Panc1 (cell line): Measurements from ENCODE around the gene MORC2. TPM values are rescaled to one million over a fixed set of nuclear protein-coding genes. Genes with fewer than 3 reads are reported as not detected.

Experiments used
- ATAC-seq: fragments of 200-7000 bp; cut with Tn5 transposase; 2 replicates; pipeline ENCODE4 v1.9.1; 2020; ENCODE audit warnings: mild to moderate bottlenecking, moderate library complexity
- BruUV-seq: library from RNA; stranded (reverse); fragments of 400-500 nt; replicated peaks from 2 replicates; lab custom pipeline; 2021; lab: Mats Ljungman, UMichigan
- CTCF ChIA-PET: fragments of 300-600 bp; sonication (Branson Sonifier 250); formaldehyde crosslinking; loops from one replicate; lab custom pipeline; 2022; ENCODE audit warnings: antibody characterized with exemption; lab: Charles Lee
- POLR2A ChIA-PET: fragments of 300-600 bp; sonication (Branson Sonifier 250); formaldehyde crosslinking; loops from one replicate; lab custom pipeline; 2022; ENCODE audit warnings: antibody characterized with exemption; lab: Charles Lee
- DNase-seq: peaks from one replicate; pipeline ENCODE4 v3.0.0-alpha.2; 2010; ENCODE audit warnings: low read depth, low spot score
- H3K27ac ChIP-seq: 2 replicates; pipeline ENCODE4 v1.5.1; 2011; ENCODE audit warnings: mild to moderate bottlenecking, low read length, inconsistent platforms
- H3K27me3 ChIP-seq: fragments of 200-500 bp; sonication (Bioruptor generic); 2 replicates; pipeline ENCODE4 v1.6.0; 2014; ENCODE audit warnings: low read length, inconsistent platforms; ENCODE audit not compliant: control insufficient read depth, insufficient read depth
- H3K36me3 ChIP-seq: fragments of 200-500 bp; sonication (Bioruptor generic); 2 replicates; pipeline ENCODE4 v1.5.1; 2014; ENCODE audit warnings: inconsistent platforms, mild to moderate bottlenecking, low read length, moderate library complexity; ENCODE audit not compliant: control insufficient read depth, insufficient read depth
- H3K4me1 ChIP-seq: 2 replicates; pipeline ENCODE4 v1.5.1; 2011; ENCODE audit warnings: inconsistent platforms, mild to moderate bottlenecking, low read length, moderate library complexity; ENCODE audit not compliant: control insufficient read depth, insufficient read depth
- H3K4me3 ChIP-seq, 2 experiments: 2 replicates each; pipeline ENCODE4 v1.5.1; 2011 to 2012; ENCODE audit warnings: low read depth in 2 of 2, low read length in 2 of 2, mild to moderate bottlenecking in 2 of 2, inconsistent platforms in 1 of 2, moderate library complexity in 1 of 2
- H3K9me3 ChIP-seq: fragments of 200-500 bp; sonication (Bioruptor generic); 2 replicates; pipeline ENCODE4 v1.5.1; 2014; ENCODE audit warnings: low read depth, mild to moderate bottlenecking, inconsistent platforms, low read length, moderate library complexity; ENCODE audit not compliant: control insufficient read depth, insufficient read depth
- CTCF ChIP-seq: fragments of 450-650 bp; IDR thresholded peaks from 2 replicates; pipeline ENCODE4 v1.5.1; 2017; ENCODE audit warnings: mild to moderate bottlenecking
- POLR2AphosphoS5 ChIP-seq: IDR thresholded peaks from 2 replicates; pipeline ENCODE4 v1.6.1; 2012; ENCODE audit warnings: mild to moderate bottlenecking, low read depth, low read length, moderate library complexity
- SIN3A ChIP-seq: IDR thresholded peaks from 2 replicates; pipeline ENCODE4 v1.6.1; 2012; ENCODE audit warnings: low read depth, mild to moderate bottlenecking, low read length, moderate library complexity, borderline replicate concordance; ENCODE audit not compliant: insufficient read depth
- TCF7L2 ChIP-seq: IDR thresholded peaks from 2 replicates; pipeline ENCODE4 v1.6.1; 2011; ENCODE audit warnings: mild to moderate bottlenecking, low read depth, low read length, inconsistent platforms
- in situ Hi-C: cut with HindIII; loops from 2 replicates; pipeline ENCODE4 v1.10.0; 2016; ENCODE audit warnings: low sequenced_read_pairs, low pct_unique_long_range_greater_than_20kb
- intact Hi-C: fragments of 100-400 bp; cut with micrococcal nuclease; formaldehyde crosslinking; loops from one replicate; pipeline ENCODE4 v1.10.0; 2022; ENCODE audit not compliant: unreplicated experiment
- total RNA-seq: library from RNA; stranded (reverse); gene quantifications from one replicate; pipeline ENCODE4 v1.2.1, GENCODE V29; 2021; ENCODE audit not compliant: unreplicated experiment
- TF ChIP-seq, protein P1 (sequence below), 2 experiments: IDR thresholded peaks; 2 replicates each; pipeline ENCODE4 v1.6.1; 2011 to 2012; ENCODE audit warnings: low read depth in 2 of 2, control low read depth in 1 of 2, low read length in 1 of 2, mild to moderate bottlenecking in 1 of 2, moderate library complexity in 1 of 2; ENCODE audit not compliant: insufficient read depth in 1 of 2

MORC2 gene
- total RNA-seq, 1 experiment from 2014 or later = 31.5 TPM

GRCh38 chr22:30946354-30946753 lies 22.2 kb downstream of the MORC2 start:
- Histone ChIP-seq H3K4me1 (no peaks in the 10 kb centered on the region), H3K27me3 (no peaks in the 10 kb centered on the region), H3K4me3 (no peak overlapping the region), H3K9me3 (no peaks in the 10 kb centered on the region), H3K27ac (no peak overlapping the region), H3K36me3 (peaks cover 17% of the 10 kb centered on the region)
- TF ChIP-seq POLR2AphosphoS5 = no peak
- no peak for TF ChIP-seq SIN3A
- TF ChIP-seq, protein P1, sequence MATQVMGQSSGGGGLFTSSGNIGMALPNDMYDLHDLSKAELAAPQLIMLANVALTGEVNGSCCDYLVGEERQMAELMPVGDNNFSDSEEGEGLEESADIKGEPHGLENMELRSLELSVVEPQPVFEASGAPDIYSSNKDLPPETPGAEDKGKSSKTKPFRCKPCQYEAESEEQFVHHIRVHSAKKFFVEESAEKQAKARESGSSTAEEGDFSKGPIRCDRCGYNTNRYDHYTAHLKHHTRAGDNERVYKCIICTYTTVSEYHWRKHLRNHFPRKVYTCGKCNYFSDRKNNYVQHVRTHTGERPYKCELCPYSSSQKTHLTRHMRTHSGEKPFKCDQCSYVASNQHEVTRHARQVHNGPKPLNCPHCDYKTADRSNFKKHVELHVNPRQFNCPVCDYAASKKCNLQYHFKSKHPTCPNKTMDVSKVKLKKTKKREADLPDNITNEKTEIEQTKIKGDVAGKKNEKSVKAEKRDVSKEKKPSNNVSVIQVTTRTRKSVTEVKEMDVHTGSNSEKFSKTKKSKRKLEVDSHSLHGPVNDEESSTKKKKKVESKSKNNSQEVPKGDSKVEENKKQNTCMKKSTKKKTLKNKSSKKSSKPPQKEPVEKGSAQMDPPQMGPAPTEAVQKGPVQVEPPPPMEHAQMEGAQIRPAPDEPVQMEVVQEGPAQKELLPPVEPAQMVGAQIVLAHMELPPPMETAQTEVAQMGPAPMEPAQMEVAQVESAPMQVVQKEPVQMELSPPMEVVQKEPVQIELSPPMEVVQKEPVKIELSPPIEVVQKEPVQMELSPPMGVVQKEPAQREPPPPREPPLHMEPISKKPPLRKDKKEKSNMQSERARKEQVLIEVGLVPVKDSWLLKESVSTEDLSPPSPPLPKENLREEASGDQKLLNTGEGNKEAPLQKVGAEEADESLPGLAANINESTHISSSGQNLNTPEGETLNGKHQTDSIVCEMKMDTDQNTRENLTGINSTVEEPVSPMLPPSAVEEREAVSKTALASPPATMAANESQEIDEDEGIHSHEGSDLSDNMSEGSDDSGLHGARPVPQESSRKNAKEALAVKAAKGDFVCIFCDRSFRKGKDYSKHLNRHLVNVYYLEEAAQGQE (IDR thresholded peaks at IDR 0.05; ENCODE audit: insufficient read depth in 1 of 2, low read depth in 2 of 2, low read length in 1 of 2) = no peak
- TF ChIP-seq TCF7L2 = no peak
- no peak for TF ChIP-seq CTCF
- in situ Hi-C loops = no loop called here
- intact Hi-C loops = loop anchor here (5.0 kb wide), 1 partner anchor 136 kb away; the partner anchor contains the start of gene SMTN
- no TSS peak for BruUV-seq
- CTCF ChIA-PET = no interaction called here
- ATAC-seq (no peak), DNase-seq (no peak)
- POLR2A ChIA-PET = no interaction called here

DNA sequence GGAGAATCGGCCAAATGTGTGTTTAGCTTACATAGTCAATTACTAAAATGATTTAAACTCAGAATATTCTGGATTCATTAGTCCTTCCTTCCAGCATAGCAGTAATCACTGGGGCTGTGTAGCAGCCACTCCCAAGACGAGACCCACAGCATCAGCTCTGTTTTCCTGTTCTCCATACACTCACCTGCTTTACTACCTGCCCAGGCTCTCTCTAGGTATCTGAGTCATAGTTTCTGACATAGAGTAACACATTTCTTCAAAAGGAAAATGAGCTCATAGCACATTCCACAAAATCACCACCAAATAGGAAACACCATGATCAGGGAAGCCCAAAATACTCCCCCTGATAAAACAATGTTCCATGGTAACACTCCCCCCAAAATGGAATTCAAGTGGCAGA lies 22.9 kb downstream of the MORC2 start:
- POLR2A ChIA-PET = no interaction called here
- in situ Hi-C loops (no loop called here), intact Hi-C loops (loop anchor here (5.0 kb wide), 1 partner anchor 137 kb away; the partner anchor contains the start of gene SMTN)
- CTCF ChIA-PET = interaction anchor here (0.6 kb wide), 1 partner anchor 246 kb away, joined by 3 read pairs; no protein-coding TSS in a partner anchor
- DNase-seq = no peak
- BruUV-seq = no TSS peak
- Histone ChIP-seq H3K4me1 (no peaks in the 10 kb centered on the region), H3K36me3 (peaks cover 17% of the 10 kb centered on the region), H3K27me3 (no peaks in the 10 kb centered on the region), H3K4me3 (no peak overlapping the region), H3K9me3 (no peaks in the 10 kb centered on the region), H3K27ac (no peak overlapping the region)
- no peak for ATAC-seq
- TF ChIP-seq, protein P1 (IDR thresholded peaks at IDR 0.05; ENCODE audit: insufficient read depth in 1 of 2, low read depth in 2 of 2, low read length in 1 of 2) = no peak
- TF ChIP-seq TCF7L2 (no peak), SIN3A (no peak), CTCF (no peak), POLR2AphosphoS5 (no peak)
